Stimulated activated CD8-positive, alpha-beta memory T cell treated with anti-CD3 and anti-CD28 coated beads, Interleukin-2, amount 100 ng/mL, for 1 hour (primary cell): ENCODE measurements around the gene SNUPN.

ENCODE experiments used
- DNase-seq, 2 donors: peaks; one replicate each; pipeline ENCODE4 v3.0.0-alpha.2; 2020; ENCODE audit warnings: low read depth in 2 of 2

The SNUPN gene

GRCh38 chr15:75654201-75654907 lies 28.8 kb upstream of the SNUPN start:
- DNase-seq: no peak

DNA sequence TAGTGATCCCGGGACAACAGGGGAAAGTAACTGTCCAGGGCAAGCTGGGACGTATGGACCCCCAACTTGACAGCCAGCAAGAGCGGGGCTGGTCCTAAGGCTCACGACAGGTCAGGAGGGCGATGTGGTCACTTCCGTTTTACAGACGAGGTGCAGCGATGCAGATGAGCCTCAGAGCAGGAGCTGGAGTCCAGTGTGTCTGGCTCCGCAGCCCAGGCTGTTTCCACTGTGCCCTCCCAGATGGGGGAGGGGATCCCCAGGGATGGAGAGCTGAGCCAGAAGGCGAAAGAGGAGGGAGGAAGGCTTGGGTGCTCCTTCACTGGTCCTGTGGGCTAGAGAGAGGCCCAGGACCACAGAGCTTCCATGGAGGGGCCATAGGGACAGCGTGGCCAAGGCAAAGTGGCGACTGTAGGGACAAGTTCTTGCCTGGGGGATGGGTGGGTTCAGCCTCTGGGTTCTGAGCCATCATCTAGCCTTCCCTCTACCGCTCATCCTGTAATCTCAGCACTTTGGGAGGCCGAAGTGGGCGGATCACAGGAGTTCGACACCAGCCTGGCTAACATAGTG lies 27.9 kb upstream of the SNUPN start:
- DNase-seq: no peak

GRCh38 chr15:75651810-75652543 lies 26.5 kb upstream of the SNUPN start:
- no peak for DNase-seq

- no peak for DNase-seq
Measured at GRCh38 chr15:75650908-75651809, 25.6 kb upstream of the SNUPN start.

DNA sequence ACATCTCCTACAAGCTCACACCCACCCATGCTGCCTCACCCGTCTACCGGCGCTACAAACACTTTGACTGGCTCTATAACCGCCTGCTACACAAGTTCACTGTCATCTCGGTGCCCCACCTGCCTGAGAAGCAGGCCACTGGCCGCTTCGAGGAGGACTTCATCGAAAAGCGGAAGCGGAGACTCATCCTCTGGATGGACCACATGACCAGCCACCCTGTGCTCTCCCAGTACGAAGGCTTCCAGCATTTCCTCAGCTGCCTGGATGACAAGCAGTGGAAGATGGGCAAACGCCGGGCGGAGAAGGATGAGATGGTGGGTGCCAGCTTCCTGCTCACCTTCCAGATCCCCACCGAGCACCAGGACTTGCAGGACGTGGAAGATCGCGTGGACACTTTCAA lies 24.3 kb upstream of the SNUPN start:
- DNase-seq: no peak

- no peak for DNase-seq
Measured at GRCh38 chr15:75649045-75649761, 23.7 kb upstream of the SNUPN start.

- no peak for DNase-seq
Measured at GRCh38 chr15:75648156-75649000, 22.9 kb upstream of the SNUPN start.

GRCh38 chr15:75647370-75648155 lies 22.0 kb upstream of the SNUPN start, which contains the start of gene SNX33:
TSS of gene SNX33 (plus strand) at chr15:75647912. CDS start at chr15:75649103, 1,191 bp downstream.
- peak; percentile 24 to 43 for DNase-seq

DNA sequence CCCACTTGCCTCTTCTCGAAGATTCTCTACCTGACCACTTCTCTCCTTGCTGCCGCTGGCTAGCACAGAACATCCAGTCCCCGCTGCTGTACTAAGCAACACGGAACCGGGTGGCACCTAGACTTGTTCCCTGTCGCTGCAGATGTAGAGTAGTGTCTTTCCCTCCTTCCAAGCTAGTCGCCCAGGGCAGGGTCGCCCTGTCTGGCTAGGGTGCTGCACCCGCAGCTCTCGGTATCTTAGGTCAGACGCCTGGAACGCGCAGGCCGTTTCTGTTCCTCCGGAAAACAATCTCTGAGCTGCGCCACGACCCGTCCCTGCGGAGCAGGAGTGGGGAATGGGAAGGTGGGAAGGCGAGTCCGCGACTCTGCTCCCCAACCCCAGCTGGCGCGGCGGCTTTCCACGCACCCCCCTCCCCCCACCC lies 21.4 kb upstream of the SNUPN start:
- no peak for DNase-seq

DNA sequence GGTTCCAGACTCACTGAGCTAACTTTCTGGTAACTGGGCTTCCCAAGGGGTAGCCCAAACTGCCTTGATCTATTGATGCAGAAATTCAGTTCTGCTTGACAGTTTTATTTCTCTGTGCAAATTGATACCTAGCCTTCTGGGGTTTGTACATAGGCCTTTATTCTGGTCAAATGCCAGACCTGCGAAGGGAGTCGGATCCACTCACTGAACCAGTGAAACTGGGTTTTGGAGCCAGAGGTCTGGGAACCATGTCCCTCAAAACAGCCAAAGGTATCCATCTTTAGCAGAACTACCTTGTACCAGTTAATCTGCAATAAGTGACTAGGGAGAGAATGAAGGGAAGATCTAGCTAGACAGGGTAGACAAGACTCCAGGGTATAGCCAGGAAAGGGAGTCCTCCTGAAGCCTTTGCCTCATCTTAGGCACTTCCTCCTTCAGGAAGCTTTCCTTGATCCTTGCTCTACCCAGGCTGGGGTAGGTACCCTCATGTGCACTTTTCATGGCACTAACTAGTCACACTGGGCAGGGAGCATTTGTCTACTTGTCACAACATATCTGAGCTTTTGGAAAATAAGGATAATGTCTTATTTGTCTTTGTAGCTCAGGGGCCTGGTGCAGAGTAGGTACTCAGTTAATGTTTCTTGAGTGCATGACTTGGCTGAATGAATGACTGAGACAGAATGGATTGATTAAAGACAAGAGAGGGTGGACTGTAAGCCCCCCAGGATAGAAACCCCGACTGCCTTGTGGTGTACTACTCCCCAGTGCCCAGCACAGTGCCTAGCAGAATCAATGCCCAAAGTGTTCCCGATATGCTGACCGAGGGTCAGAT lies 20.8 kb upstream of the SNUPN start:
- DNase-seq: no peak

GRCh38 chr15:75644376-75644775 lies 18.9 kb upstream of the SNUPN start:
- no peak for DNase-seq

DNA sequence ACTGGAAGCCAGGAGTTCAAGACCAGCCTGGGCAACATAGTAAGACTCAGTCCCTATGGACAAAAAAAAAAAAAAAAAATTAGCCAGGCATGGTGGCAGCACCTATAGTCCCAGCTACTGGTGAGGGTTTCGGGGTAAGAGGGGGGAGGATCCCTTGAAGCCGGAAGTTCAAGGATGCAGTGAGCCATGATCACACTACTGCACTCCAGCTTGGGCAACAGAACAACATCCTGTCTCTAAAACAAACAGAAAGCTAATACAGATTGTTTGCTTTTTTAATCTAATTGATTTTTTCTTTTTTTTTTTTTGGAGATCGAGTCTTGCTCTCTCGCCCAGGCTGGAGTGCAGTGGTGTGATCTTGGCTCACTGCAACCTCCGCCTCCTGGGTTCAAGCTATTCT lies 16.1 kb upstream of the SNUPN start:
- DNase-seq: no peak

GRCh38 chr15:75641179-75641503 lies 15.6 kb upstream of the SNUPN start:
- no peak for DNase-seq

DNA sequence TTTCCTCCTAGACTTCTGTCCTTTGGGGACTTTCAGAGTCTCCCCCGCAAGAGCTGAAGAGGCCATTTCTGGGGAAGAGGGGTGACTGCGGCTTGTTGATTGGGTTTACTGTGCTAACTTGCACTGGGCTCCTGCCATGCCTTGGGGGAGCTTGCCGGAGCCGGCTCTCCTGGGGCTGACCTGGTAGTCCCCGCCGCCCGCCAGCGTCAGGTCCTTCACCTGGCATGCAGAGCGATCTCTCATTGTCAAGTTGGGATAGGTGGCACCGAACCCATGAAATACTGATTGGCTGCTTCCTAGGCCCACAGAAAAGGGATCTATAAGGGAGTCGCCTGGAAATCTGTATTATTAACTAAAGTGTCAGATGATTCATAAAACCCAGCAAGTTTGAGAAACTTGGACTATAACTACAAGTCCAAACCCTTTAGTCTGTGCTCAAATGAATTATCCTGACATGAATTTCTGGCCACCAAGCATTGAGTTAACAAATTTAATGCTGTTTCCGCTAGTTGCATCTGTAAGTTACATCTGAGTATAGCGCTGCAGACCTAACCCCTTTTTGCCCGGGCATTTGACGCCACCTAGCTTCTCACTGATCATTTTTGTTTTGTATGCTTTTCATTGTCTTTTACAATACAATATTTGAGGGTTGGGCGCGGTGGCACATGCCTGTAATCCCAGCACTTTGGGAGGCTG lies 15.1 kb upstream of the SNUPN start:
- peak; percentile 11 to 14 for DNase-seq

- DNase-seq: peak; percentile 83 to 88
Measured at GRCh38 chr15:75639709-75640482, 14.4 kb upstream of the SNUPN start, which contains the start of gene IMP3. TSS of gene IMP3 (minus strand) at chr15:75640224. CDS start at chr15:75640168, 56 bp downstream.

DNA sequence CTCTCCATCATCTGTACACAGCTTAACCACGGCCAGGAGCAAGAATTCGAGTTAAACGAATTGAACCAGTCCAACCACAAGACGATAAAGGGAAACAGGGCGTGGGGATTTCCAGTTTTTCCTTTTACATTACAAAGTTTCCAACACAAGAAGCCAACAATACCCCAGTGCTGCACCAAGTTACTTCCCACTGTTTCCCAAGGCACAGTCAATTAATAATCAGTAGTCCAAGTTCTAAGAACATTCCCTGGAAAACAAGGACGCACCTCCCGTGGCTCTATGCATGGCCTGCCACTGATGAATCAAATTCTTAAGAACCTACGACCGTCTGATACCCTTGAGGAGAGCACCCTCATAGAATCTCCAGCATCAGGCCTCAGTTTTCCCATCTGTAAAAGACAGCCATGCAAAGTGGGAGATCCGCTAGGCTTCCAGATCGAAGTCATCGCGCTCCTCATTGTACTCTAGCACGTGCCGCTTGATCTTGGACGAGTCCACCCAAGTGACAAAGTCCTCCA lies 13.7 kb upstream of the SNUPN start:
- DNase-seq: no peak
